ENCODE results near the gene IGSF21.

IGSF21 gene

GRCh38 chr1:18419845-18420184, 312.2 kb downstream of the IGSF21 start:
- no peaks in the 10 kb centered on the region for H3K9me3 Mint-ChIP-seq
- no peak overlapping the region for H3K27ac Mint-ChIP-seq
- H3K36me3 Mint-ChIP-seq (ENCODE audit: low read depth), result no peaks in the 10 kb centered on the region
- no peak for DNase-seq
- no peak for TF ChIP-seq CTCF (IDR thresholded peaks at IDR 0.05)
- H3K27me3 Mint-ChIP-seq (ENCODE audit: low read depth, poor library complexity), result peaks cover 60% of the 10 kb centered on the region
- H3K4me1 Mint-ChIP-seq, result no peaks in the 10 kb centered on the region
- H3K4me3 Mint-ChIP-seq, result no peak overlapping the region

GRCh38 chr1:18422076-18422777, 314.6 kb downstream of the IGSF21 start:
- no peak for TF ChIP-seq CTCF (IDR thresholded peaks at IDR 0.05)

GRCh38 chr1:18422954-18423353, 315.4 kb downstream of the IGSF21 start:
- no peak for DNase-seq
- Mint-ChIP-seq H3K4me3 (no peak overlapping the region), H3K27me3 (ENCODE audit: low read depth, poor library complexity) (peaks cover 44% of the 10 kb centered on the region), H3K4me1 (no peaks in the 10 kb centered on the region), H3K9me3 (peaks cover 11% of the 10 kb centered on the region), H3K27ac (no peak overlapping the region), H3K36me3 (ENCODE audit: low read depth) (no peaks in the 10 kb centered on the region)
- no peak for TF ChIP-seq CTCF (IDR thresholded peaks at IDR 0.05)

More at GRCh38 chr1:18422076-18422777, 314.6 kb downstream of the IGSF21 start:
- Mint-ChIP-seq H3K9me3 (peaks cover 6% of the 10 kb centered on the region), H3K36me3 (ENCODE audit: low read depth) (no peaks in the 10 kb centered on the region), H3K4me3 (no peak overlapping the region), H3K27ac (no peak overlapping the region), H3K27me3 (ENCODE audit: low read depth, poor library complexity) (peaks cover 49% of the 10 kb centered on the region), H3K4me1 (no peaks in the 10 kb centered on the region)
- no peak for DNase-seq

GRCh38 chr1:18426580-18426979, 319.0 kb downstream of the IGSF21 start:
- H3K4me1 Mint-ChIP-seq, result no peaks in the 10 kb centered on the region
- H3K27me3 Mint-ChIP-seq (ENCODE audit: low read depth, poor library complexity), result peaks cover 22% of the 10 kb centered on the region
- H3K36me3 Mint-ChIP-seq (ENCODE audit: low read depth), result no peaks in the 10 kb centered on the region
- DNase-seq, result no peak
- H3K9me3 Mint-ChIP-seq, result peaks cover 11% of the 10 kb centered on the region
- no peak overlapping the region for H3K4me3 Mint-ChIP-seq
- H3K27ac Mint-ChIP-seq, result no peak overlapping the region
- no peak for TF ChIP-seq CTCF (IDR thresholded peaks at IDR 0.05)

All from nephron progenitor cell (in vitro differentiated cells).